Measurements from ENCODE around the gene TET1. TPM values are rescaled to one million over a fixed set of nuclear protein-coding genes. Genes with fewer than 3 reads are reported as not detected.

Gene TET1
- total RNA-seq, 4 donors from 2014 or later, result 6.9 to 9.6 (median 8.8) TPM

- no peak for DNase-seq (ENCODE audit: extremely low spot score)
- Histone ChIP-seq H3K36me3 (no peaks in the 10 kb centered on the region), H3K4me1 (peaks cover 12 to 42% (median 31%) of the 10 kb centered on the region in 4 donors), H3K4me3 (peak overlapping the region in 1 of 4 donors; percentile 76), H3K27ac (replicated peaks in 1 of 4) (peak overlapping the region in 1 of 4 donors; percentile 64), H3K27me3 (peaks cover 0 to 4% (median 0%) of the 10 kb centered on the region in 4 donors), H3K9me3 (no peaks in the 10 kb centered on the region)
- intact Hi-C loops (cut with DNase I), result no loop called here
- no peak for TF ChIP-seq POLR2AphosphoS5 (IDR thresholded peaks at IDR 0.05)
- no peak for TF ChIP-seq CTCF (IDR thresholded peaks at IDR 0.05)
- TF ChIP-seq POLR2A (IDR thresholded peaks at IDR 0.05; ENCODE audit: low read depth), result no peak
- TF ChIP-seq EP300 (IDR thresholded peaks at IDR 0.05), result no peak
- 56% methylated on average over 4 of the region's 4 CpGs for WGBS
Observed at GRCh38 chr10:68559251-68559650, 886 bp upstream of the TET1 start.

- no peak for TF ChIP-seq POLR2AphosphoS5 (IDR thresholded peaks at IDR 0.05)
- no peak for TF ChIP-seq POLR2A (IDR thresholded peaks at IDR 0.05; ENCODE audit: low read depth)
- no peak for TF ChIP-seq CTCF (IDR thresholded peaks at IDR 0.05)
- no peak for TF ChIP-seq EP300 (IDR thresholded peaks at IDR 0.05)
Observed at GRCh38 chr10:68559841-68560185, 324 bp upstream of the TET1 start.

GRCh38 chr10:68560943-68561864 lies 1.1 kb downstream of the TET1 start:
- no peak for DNase-seq (ENCODE audit: extremely low spot score)
- Histone ChIP-seq H3K4me1 (peaks cover 12 to 50% (median 38%) of the 10 kb centered on the region in 4 donors), H3K9me3 (no peaks in the 10 kb centered on the region), H3K36me3 (no peaks in the 10 kb centered on the region), H3K4me3 (peak overlapping the region; percentile 76 to 94 (median 84)), H3K27me3 (peaks cover 0 to 4% (median 0%) of the 10 kb centered on the region in 4 donors), H3K27ac (replicated peaks in 1 of 4) (peak overlapping the region; percentile 43 to 64 (median 63))
- intact Hi-C loops (cut with DNase I), result loop anchor here (5.0 kb wide), 1 partner anchor 41 kb away; no protein-coding TSS in a partner anchor
- WGBS, result 3% methylated on average over 11 of the region's 55 CpGs
- no peak for TF ChIP-seq EP300 (IDR thresholded peaks at IDR 0.05)
- no peak for TF ChIP-seq CTCF (IDR thresholded peaks at IDR 0.05)
- TF ChIP-seq POLR2AphosphoS5 (IDR thresholded peaks at IDR 0.05), result no peak

More at GRCh38 chr10:68559841-68560185, 324 bp upstream of the TET1 start:
- peak overlapping the region; percentile 76 to 94 (median 84) for H3K4me3 ChIP-seq
- peak overlapping the region in 2 of 4 donors; percentile 43 to 64 for H3K27ac ChIP-seq (replicated peaks in 1 of 4)
- H3K9me3 ChIP-seq, result no peaks in the 10 kb centered on the region
- DNase-seq (ENCODE audit: extremely low spot score), result no peak
- 2% methylated on average over 6 of the region's 6 CpGs for WGBS
- peaks cover 12 to 42% (median 31%) of the 10 kb centered on the region in 4 donors for H3K4me1 ChIP-seq
- H3K27me3 ChIP-seq, result peaks cover 0 to 4% (median 0%) of the 10 kb centered on the region in 4 donors
- no peaks in the 10 kb centered on the region for H3K36me3 ChIP-seq
- intact Hi-C loops (cut with DNase I), result loop anchor here (5.0 kb wide), 1 partner anchor 42 kb away; no protein-coding TSS in a partner anchor

GRCh38 chr10:68561865-68562649 lies 1.9 kb downstream of the TET1 start:
- Histone ChIP-seq H3K36me3 (no peaks in the 10 kb centered on the region), H3K27ac (replicated peaks in 1 of 4) (peak overlapping the region; percentile 43 to 64 (median 63)), H3K4me3 (peak overlapping the region; percentile 76 to 94 (median 84)), H3K27me3 (peaks cover 0 to 4% (median 0%) of the 10 kb centered on the region in 4 donors), H3K4me1 (peaks cover 12 to 55% (median 45%) of the 10 kb centered on the region in 4 donors), H3K9me3 (no peaks in the 10 kb centered on the region)
- no peak for DNase-seq (ENCODE audit: extremely low spot score)
- WGBS, result 34% methylated on average over 28 of the region's 28 CpGs
- TF ChIP-seq EP300 (IDR thresholded peaks at IDR 0.05) (no peak), CTCF (IDR thresholded peaks at IDR 0.05) (no peak), POLR2AphosphoS5 (IDR thresholded peaks at IDR 0.05) (no peak), POLR2A (IDR thresholded peaks at IDR 0.05; ENCODE audit: low read depth) (no peak)
- intact Hi-C loops (cut with DNase I), result loop anchor here (5.0 kb wide), 1 partner anchor 40 kb away; no protein-coding TSS in a partner anchor
